DMS 273 (cell line): ENCODE measurements around the gene HBE1.
"Not testable (repeated sequence)": the region's sequence is repeated elsewhere in the genome, so short reads cannot be mapped to it uniquely, and the experiment has no call there.

Experiments
- DNase-seq: peaks from one replicate; lab custom pipeline; 2025; ENCODE audit not compliant: unreplicated experiment; lab: John Stamatoyannopoulos, UW

HBE1 gene

DNA sequence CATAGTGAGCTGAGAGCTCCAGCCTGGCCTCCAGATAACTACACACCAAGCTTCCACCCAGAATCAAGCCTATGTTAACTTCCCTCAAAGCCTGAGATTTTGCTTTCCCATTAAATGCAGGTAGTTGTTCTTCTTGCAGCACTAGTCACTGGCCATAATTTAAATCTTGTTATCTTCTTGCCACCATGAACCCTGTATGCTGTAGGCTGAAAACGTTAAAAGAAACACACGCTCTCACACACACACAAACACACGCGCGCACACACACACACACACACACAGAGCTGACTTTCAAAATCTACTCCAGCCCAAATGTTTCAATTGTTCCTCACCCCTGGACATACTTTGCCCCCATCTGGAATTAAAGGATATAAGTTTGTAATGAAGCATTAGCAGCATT is 16.3 kb downstream of the HBE1 start:
- not testable (repeated sequence) for DNase-seq

DNA sequence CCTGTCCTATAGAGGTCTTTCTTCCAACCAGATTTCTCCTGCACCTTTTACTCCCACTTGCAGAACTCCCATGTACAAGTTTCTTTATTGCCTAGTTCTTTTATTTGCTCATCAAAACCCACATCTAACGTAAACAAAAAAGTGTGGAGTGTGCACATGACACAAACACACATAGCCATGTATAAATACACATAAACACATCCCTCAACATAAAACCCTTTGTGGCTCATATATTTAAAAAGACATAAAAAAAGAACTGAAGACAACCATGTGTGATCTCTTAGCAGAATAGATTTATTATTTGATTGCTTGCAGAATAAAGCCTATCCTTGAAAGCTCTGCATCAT is 16.9 kb downstream of the HBE1 start:
- no peak for DNase-seq

DNA sequence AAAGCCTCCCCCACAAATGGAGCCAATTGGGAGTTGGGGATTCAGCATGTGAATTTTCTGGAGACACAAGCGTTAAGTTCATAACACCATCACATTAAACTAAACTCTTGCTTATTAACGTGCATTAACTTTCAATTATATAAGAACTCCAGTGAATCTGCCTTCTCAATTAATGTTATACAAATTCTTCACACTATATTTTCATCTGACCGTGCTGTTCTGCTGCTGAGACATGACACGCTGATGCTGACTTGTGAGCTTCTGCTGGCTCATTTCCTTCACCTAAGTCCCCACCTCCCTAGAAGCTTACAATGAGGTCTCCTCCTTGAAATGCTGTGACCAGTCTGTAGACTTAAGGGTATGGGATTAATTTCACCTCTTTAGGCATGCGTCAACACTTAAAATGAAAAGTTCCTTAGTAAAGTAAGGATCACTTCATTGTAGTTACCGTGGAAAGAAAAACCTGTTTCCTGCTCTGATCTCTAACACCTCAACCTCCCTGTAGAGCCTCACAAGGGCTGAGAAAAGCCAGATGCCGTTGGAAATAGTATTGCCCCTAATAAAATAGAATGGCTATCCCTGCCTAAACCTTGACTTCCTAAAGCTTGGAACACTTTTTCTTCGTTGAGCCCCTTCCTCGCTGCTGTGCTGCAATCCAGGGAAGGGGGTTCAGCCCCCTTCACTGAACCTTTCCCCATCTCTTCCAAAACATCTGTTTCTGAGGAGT is 17.4 kb downstream of the HBE1 start:
- DNase-seq: no peak

- no peak for DNase-seq
Measured at GRCh38 chr11:5251746-5252145, 18.0 kb downstream of the HBE1 start.

- no peak for DNase-seq
Measured at GRCh38 chr11:5250543-5251204, 19.1 kb downstream of the HBE1 start.

GRCh38 chr11:5249807-5250396 is 19.8 kb downstream of the HBE1 start, which contains the start of gene HBG1:
Gene HBG1 (minus strand): TSS chr11:5249857. CDS start chr11:5249804, 53 bp downstream.
- DNase-seq: not testable (repeated sequence)

DNA sequence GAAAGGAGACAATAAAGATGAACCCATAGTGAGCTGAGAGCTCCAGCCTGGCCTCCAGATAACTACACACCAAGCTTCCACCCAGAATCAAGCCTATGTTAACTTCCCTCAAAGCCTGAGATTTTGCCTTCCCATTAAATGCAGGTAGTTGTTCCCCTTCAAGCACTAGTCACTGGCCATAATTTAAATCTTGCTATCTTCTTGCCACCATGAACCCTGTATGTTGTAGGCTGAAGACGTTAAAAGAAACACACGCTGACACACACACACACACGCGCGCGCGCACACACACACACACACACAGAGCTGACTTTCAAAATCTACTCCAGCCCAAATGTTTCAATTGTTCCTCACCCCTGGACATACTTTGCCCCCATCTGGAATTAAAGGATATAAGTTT is 21.2 kb downstream of the HBE1 start:
- not testable (repeated sequence) for DNase-seq

DNA sequence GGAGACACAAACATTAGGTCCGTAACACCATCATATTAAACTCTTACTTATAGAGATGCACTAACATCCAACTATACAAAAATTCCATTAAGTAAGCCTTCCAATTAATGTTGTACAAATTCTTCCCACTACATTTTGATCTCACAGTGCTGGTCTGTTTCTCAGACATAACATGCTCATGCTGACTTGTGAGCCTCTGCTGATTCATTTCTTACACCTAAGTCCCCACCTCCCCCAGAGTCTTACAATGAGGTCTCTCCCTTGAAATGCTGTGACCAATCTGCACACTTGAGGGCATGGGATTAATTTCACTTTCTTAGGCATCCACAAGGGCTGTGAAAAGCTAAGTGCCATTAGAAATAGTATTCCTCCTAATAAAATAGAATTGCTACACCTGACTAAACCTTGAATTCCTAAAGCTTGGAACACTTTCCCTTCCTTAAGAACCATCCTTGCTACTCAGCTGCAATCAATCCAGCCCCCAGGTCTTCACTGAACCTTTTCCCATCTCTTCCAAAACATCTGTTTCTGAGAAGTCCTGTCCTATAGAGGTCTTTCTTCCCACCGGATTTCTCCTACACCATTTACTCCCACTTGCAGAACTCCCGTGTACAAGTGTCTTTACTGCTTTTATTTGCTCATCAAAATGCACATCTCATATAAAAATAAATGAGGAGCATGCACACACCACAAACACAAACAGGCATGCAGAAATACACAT is 22.1 kb downstream of the HBE1 start:
- DNase-seq: no peak

- no peak for DNase-seq
Measured at GRCh38 chr11:5246772-5247471, 22.8 kb downstream of the HBE1 start.

GRCh38 chr11:5245155-5245554 is 24.6 kb downstream of the HBE1 start:
- DNase-seq: no peak

GRCh38 chr11:5243816-5244180 is 25.9 kb downstream of the HBE1 start:
- DNase-seq: no peak

- DNase-seq: no peak
Measured at GRCh38 chr11:5242933-5243815, 26.6 kb downstream of the HBE1 start.

DNA sequence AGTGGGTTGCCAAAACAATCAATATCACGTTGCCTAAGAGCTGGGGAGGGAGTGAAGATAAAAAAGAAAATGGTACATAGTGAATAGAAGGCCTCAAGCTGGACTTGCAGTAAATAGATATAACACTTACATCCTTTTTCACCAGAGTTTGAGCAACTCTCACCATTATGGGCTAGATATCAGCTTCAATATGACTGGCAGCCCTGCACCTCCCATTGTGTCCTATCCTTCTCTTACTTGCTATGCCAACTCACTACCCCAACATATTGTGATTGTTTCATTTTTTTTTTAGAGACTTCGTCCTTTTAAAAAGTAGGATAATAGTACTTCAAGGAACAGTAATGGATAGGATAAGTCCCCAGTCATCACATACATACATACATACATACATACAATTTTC is 27.5 kb downstream of the HBE1 start:
- no peak for DNase-seq

DNA sequence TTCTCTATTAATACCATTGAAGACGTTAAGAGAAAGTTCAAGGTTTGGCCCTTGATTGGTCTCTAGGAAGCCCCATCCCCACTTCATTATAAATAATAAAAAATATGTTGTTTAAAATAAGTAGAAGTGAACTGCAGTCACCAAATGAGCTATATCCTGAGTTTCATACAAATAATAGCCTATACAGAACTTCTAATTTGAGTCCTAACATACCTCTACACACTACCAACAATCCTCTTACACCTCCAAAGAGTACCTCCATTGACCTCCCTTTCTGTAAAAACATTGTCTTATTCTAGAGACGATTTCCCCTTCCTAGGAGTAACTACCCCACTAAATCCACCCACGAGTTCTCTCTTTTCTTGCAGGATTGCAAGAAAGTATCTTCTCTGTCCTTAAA is 28.3 kb downstream of the HBE1 start:
- no peak for DNase-seq

- no peak for DNase-seq
Measured at GRCh38 chr11:5240458-5240857, 29.3 kb downstream of the HBE1 start.

- no peak for DNase-seq
Measured at GRCh38 chr11:5240056-5240455, 29.7 kb downstream of the HBE1 start.

- DNase-seq: no peak
Measured at GRCh38 chr11:5239046-5239445, 30.7 kb downstream of the HBE1 start.

- no peak for DNase-seq
Measured at GRCh38 chr11:5238486-5238885, 31.3 kb downstream of the HBE1 start.

- no peak for DNase-seq
Measured at GRCh38 chr11:5237420-5237819, 32.3 kb downstream of the HBE1 start.

DNA sequence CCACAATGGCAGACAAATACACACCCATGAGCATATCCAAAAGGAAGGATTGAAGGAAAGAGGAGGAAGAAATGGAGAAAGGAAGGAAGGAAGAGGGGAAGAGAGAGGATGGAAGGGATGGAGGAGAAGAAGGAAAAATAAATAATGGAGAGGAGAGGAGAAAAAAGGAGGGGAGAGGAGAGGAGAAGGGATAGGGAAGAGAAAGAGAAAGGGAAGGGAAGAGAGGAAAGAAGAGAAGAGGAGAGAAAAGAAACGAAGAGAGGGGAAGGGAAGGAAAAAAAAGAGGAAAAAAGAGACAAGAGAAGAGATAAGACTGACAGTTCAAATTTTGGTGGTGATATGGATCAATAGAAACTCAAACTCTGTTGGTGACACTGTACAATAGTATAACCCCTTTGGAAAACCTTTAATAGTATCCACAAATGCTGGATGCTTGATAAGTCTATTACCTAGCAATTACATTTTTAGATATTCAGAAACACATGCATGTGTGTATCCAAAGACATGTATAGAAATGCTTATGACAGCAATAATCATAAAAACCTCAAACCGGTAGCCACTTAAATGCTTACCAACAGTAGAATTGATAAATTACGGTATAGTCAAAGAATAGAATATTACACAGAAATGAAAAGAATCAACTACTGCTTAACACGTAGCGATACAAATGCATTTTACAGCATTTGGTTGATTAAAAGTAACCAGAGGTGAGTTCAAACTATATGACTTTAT is 34.2 kb downstream of the HBE1 start:
- no peak for DNase-seq
